A673 (cell line): ENCODE measurements around the gene RAET1E. TPM values are rescaled to one million over a fixed set of nuclear protein-coding genes. Genes with fewer than 3 reads are reported as not detected.

Source experiments
- BruUV-seq: library from RNA; stranded (reverse); fragments of 400-500 nt; replicated peaks from 2 replicates; lab custom pipeline; 2021; lab: Mats Ljungman, UMichigan
- CTCF ChIA-PET: fragments of 300-600 bp; sonication (Branson Sonifier 250); formaldehyde crosslinking; loops from one replicate; lab custom pipeline; 2022; ENCODE audit warnings: antibody characterized with exemption; lab: Charles Lee
- POLR2A ChIA-PET: fragments of 300-600 bp; sonication (Branson Sonifier 250); formaldehyde crosslinking; loops from one replicate; lab custom pipeline; 2022; ENCODE audit warnings: antibody characterized with exemption; ENCODE audit not compliant: low non-redundant PET; lab: Charles Lee
- DNase-seq: peaks from one replicate; pipeline ENCODE4 v3.0.0-alpha.2; 2015; ENCODE audit warnings: low spot score
- H3K27ac ChIP-seq: fragments of 200-600 bp; sonication (generic); 2 replicates; pipeline ENCODE4 v1.5.1; 2016; ENCODE audit warnings: mixed run types, low read depth, mild to moderate bottlenecking, mixed read lengths, antibody characterized with exemption, low read length; ENCODE audit not compliant: poor library complexity, severe bottlenecking
- H3K27me3 ChIP-seq: fragments of 200-600 bp; sonication (generic); replicated peaks from 2 replicates; pipeline ENCODE4 v1.6.1; 2017; ENCODE audit warnings: mixed run types, low read depth, mild to moderate bottlenecking, mixed read lengths, antibody characterized with exemption, low read length; ENCODE audit not compliant: insufficient read depth, poor library complexity
- H3K36me3 ChIP-seq: fragments of 200-600 bp; sonication (generic); 2 replicates; pipeline ENCODE4 v1.6.1; 2016; ENCODE audit warnings: mixed run types, mild to moderate bottlenecking, mixed read lengths, antibody characterized with exemption, low read length; ENCODE audit not compliant: insufficient read depth, poor library complexity, severe bottlenecking
- H3K4me1 ChIP-seq: fragments of 200-600 bp; sonication (generic); 2 replicates; pipeline ENCODE4 v1.6.1; 2017; ENCODE audit warnings: mixed run types, mild to moderate bottlenecking, mixed read lengths, antibody characterized with exemption, low read length; ENCODE audit not compliant: insufficient read depth, poor library complexity, severe bottlenecking
- H3K4me3 ChIP-seq: fragments of 200-600 bp; sonication (generic); 2 replicates; pipeline ENCODE4 v1.5.1; 2016; ENCODE audit warnings: low read depth, mixed run types, mild to moderate bottlenecking, mixed read lengths, low read length; ENCODE audit not compliant: poor library complexity, severe bottlenecking
- H3K9me3 ChIP-seq: fragments of 200-600 bp; sonication (generic); 2 replicates; pipeline ENCODE4 v1.6.1; 2016; ENCODE audit warnings: mixed run types, low read depth, mild to moderate bottlenecking, mixed read lengths, antibody characterized with exemption, low read length; ENCODE audit not compliant: poor library complexity, severe bottlenecking
- EZH2 ChIP-seq: fragments of 200-600 bp; sonication (generic); IDR thresholded peaks from 2 replicates; pipeline ENCODE4 v1.6.1; 2017; ENCODE audit warnings: borderline replicate concordance, low read depth, mild to moderate bottlenecking, mixed read lengths, antibody characterized with exemption, low read length; ENCODE audit not compliant: poor library complexity, severe bottlenecking
- intact Hi-C: fragments of 100-400 bp; cut with micrococcal nuclease; formaldehyde crosslinking; loops from one replicate; pipeline ENCODE4 v1.10.0; 2022; ENCODE audit not compliant: unreplicated experiment
- total RNA-seq: library from RNA; stranded (reverse); gene quantifications from 2 replicates; pipeline ENCODE4 v1.2.3, GENCODE V29; 2021
- TF ChIP-seq, protein P1 (sequence below): fragments of 300-800, 200-600 bp; sonication (generic); conservative IDR thresholded peaks from 2 replicates; pipeline ENCODE4 v1.5.1; 2017; ENCODE audit warnings: low read depth, mild to moderate bottlenecking, antibody characterized with exemption, low read length, moderate library complexity, mixed read lengths

Gene RAET1E
- total RNA-seq, 1 experiment from 2014 or later, result 3.2 TPM

DNA sequence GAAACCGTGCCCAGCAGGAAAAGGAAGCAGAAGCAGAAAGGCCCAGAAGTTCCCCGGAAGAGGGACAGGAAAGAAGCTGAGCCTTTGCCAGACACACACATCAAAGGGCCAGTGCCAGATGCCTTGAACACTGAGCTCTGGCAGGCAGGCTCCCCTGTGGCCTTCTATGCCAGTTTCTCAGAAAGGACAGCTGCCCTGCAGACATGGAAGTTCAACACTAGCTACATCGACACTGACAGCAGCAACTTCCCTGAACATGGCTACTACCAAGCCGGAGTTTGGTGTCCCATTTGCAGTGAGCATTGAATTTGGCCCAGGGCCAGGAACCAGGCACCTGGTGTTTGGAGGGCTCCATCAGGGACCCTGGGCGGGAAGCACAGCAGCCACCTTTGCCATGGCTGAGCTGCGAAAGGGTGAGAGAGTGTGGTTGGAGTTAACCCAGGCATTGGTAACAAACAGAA, 8.0 kb upstream of the RAET1E start:
- BruUV-seq, result no TSS peak
- POLR2A ChIA-PET, result no interaction called here

DNA sequence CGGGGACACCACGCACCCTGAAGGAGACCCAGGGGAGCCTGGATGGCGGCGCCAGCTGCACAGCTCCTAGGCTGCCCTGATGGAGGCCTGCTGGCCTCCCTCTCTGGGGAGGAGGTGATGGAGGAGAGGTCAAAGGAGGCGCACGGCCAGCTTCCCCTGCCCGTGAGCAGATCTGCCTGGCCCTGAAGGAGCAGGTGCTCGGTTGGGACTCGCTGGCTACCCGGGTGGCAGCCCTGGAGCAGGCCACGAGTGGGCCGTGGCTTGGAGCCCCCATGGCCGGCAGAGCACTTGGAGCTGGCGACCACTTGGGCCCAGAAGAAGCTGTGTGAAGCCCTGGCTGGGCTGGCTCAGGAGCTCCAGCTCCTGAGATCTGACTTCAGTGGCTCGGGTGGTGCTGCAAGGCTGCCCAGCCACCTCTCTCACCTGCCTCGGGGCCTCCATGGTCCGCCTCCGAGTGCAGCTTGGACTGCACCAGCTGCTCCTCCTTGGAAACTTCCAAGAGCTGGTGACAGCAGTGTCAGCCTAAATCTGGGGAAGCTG, 7.5 kb upstream of the RAET1E start:
- DNase-seq, result no peak
- no peak for TF ChIP-seq EZH2
- TF ChIP-seq, protein P1, sequence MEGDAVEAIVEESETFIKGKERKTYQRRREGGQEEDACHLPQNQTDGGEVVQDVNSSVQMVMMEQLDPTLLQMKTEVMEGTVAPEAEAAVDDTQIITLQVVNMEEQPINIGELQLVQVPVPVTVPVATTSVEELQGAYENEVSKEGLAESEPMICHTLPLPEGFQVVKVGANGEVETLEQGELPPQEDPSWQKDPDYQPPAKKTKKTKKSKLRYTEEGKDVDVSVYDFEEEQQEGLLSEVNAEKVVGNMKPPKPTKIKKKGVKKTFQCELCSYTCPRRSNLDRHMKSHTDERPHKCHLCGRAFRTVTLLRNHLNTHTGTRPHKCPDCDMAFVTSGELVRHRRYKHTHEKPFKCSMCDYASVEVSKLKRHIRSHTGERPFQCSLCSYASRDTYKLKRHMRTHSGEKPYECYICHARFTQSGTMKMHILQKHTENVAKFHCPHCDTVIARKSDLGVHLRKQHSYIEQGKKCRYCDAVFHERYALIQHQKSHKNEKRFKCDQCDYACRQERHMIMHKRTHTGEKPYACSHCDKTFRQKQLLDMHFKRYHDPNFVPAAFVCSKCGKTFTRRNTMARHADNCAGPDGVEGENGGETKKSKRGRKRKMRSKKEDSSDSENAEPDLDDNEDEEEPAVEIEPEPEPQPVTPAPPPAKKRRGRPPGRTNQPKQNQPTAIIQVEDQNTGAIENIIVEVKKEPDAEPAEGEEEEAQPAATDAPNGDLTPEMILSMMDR, result no peak
- no peak overlapping the region for H3K4me3 ChIP-seq
- BruUV-seq, result no TSS peak
- no peak overlapping the region for H3K27ac ChIP-seq
- ChIA-PET CTCF (no interaction called here), POLR2A (no interaction called here)
- H3K4me1 ChIP-seq, result no peaks in the 10 kb centered on the region
- no peaks in the 10 kb centered on the region for H3K36me3 ChIP-seq
- no peaks in the 10 kb centered on the region for H3K9me3 ChIP-seq
- no peaks in the 10 kb centered on the region for H3K27me3 ChIP-seq
- intact Hi-C loops, result no loop called here

More for the DNA sequence above, 8.0 kb upstream of the RAET1E start:
- Histone ChIP-seq H3K9me3 (no peaks in the 10 kb centered on the region), H3K27me3 (no peaks in the 10 kb centered on the region), H3K36me3 (no peaks in the 10 kb centered on the region), H3K27ac (no peak overlapping the region), H3K4me1 (no peaks in the 10 kb centered on the region), H3K4me3 (no peak overlapping the region)
- CTCF ChIA-PET, result no interaction called here
- no peak for TF ChIP-seq EZH2
- TF ChIP-seq, protein P1, result no peak
- intact Hi-C loops, result no loop called here
- DNase-seq, result no peak

DNA sequence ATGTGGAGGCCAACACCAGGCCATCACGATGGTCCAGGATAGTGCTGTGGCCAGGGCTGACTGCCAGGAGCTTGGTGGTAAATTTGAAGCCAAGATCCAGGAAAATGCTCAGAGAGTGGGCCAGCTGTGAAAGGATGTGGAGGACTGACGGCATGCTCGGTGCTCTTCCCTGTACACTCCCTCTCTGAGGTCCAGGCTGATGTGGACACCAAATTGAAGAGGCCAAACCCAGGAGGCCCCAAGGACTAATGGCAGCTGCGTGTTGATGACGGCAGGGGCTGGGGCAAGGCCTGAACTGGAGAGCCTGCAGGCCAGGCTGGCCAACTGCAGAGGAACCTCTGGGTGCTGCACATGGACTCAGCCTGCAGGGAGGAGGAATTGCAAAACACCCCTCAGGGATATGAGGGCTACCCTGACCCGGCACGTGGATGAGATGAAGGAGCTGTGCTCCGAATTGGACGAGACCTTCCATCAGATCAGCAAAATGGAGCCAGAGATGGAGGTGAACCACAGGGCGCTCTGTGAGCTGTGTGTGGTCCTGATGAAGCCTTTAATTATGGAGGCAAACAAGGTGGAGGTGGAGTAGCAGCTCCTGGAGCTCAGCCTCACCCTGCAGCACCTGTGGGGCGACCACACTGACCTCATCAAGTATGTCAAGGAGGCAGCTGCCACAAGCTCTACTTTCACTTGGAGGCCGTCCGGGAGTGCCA, 6.9 kb upstream of the RAET1E start:
- TF ChIP-seq, protein P1, result no peak
- no peak for TF ChIP-seq EZH2
- BruUV-seq, result no TSS peak
- H3K9me3 ChIP-seq, result no peaks in the 10 kb centered on the region
- DNase-seq, result no peak
- no peak overlapping the region for H3K27ac ChIP-seq
- H3K27me3 ChIP-seq, result no peaks in the 10 kb centered on the region
- H3K36me3 ChIP-seq, result no peaks in the 10 kb centered on the region
- intact Hi-C loops, result no loop called here
- H3K4me3 ChIP-seq, result no peak overlapping the region
- CTCF ChIA-PET, result no interaction called here
- POLR2A ChIA-PET, result no interaction called here
- no peaks in the 10 kb centered on the region for H3K4me1 ChIP-seq
